ENCODE data around the gene BMPER.

Gene BMPER

GRCh38 chr7:33872870-33873269, 32.5 kb upstream of the BMPER start:
- CTCF ChIA-PET, result interaction anchor here (1.1 kb wide), 1 partner anchor 12 kb away, joined by 3 read pairs; no protein-coding TSS in a partner anchor
- no peak for DNase-seq (ENCODE audit: extremely low spot score)
- TF ChIP-seq CTCF (IDR thresholded peaks at IDR 0.05; ENCODE audit: control extremely low read depth, extremely low read depth, low read depth, missing control alignments), result no peak
- POLR2A ChIA-PET, result no interaction called here

- ChIA-PET POLR2A (no interaction called here), CTCF (interaction anchor here (1.1 kb wide), 1 partner anchor 13 kb away, joined by 3 read pairs; no protein-coding TSS in a partner anchor)
- no peak for DNase-seq (ENCODE audit: extremely low spot score)
- TF ChIP-seq CTCF (IDR thresholded peaks at IDR 0.05; ENCODE audit: control extremely low read depth, extremely low read depth, low read depth, missing control alignments), result no peak
These were observed 31.8 kb upstream of the BMPER start for GRCh38 chr7:33873518-33873917.

GRCh38 chr7:33873981-33874750, 31.2 kb upstream of the BMPER start:
- no peak for DNase-seq (ENCODE audit: extremely low spot score)
- CTCF ChIA-PET, result no interaction called here
- POLR2A ChIA-PET, result no interaction called here
- no peak for TF ChIP-seq CTCF (IDR thresholded peaks at IDR 0.05; ENCODE audit: control extremely low read depth, extremely low read depth, low read depth, missing control alignments)

GRCh38 chr7:33874943-33875342, 30.4 kb upstream of the BMPER start:
- CTCF ChIA-PET, result no interaction called here
- DNase-seq (ENCODE audit: extremely low spot score), result no peak
- POLR2A ChIA-PET, result no interaction called here
- TF ChIP-seq CTCF (IDR thresholded peaks at IDR 0.05; ENCODE audit: control extremely low read depth, extremely low read depth, low read depth, missing control alignments), result no peak

GRCh38 chr7:33876596-33877274, 28.6 kb upstream of the BMPER start:
- CTCF ChIA-PET, result interaction anchor here (1.7 to 2.7 kb wide), 2 partner anchors 17 to 19 kb away, joined by 4 to 9 read pairs; no protein-coding TSS in a partner anchor
- no peak for DNase-seq (ENCODE audit: extremely low spot score)
- POLR2A ChIA-PET, result no interaction called here
- TF ChIP-seq CTCF (IDR thresholded peaks at IDR 0.05; ENCODE audit: control extremely low read depth, extremely low read depth, low read depth, missing control alignments), result no peak

- ChIA-PET POLR2A (no interaction called here), CTCF (interaction anchor here (2.9 kb wide), 1 partner anchor 14 kb away, joined by 13 read pairs; no protein-coding TSS in a partner anchor)
- no peak for TF ChIP-seq CTCF (IDR thresholded peaks at IDR 0.05; ENCODE audit: control extremely low read depth, extremely low read depth, low read depth, missing control alignments)
- DNase-seq (ENCODE audit: extremely low spot score), result no peak
These were observed 24.6 kb upstream of the BMPER start for GRCh38 chr7:33880787-33881186.
